GM23338 (cell line): ENCODE results near the gene MRPL52. TPM values are rescaled to one million over a fixed set of nuclear protein-coding genes. Genes with fewer than 3 reads are reported as not detected.

Source experiments
- ATAC-seq: fragments of 200-7000 bp; cut with Tn5 transposase; 3 replicates; pipeline ENCODE4 v1.9.1; 2020
- DNase-seq: peaks from one replicate; pipeline ENCODE4 v3.0.0-alpha.2; 2015; ENCODE audit warnings: low spot score
- H2AFZ ChIP-seq: fragments of 200-600 bp; sonication (generic); 2 replicates; pipeline ENCODE4 v1.8.0; 2016; ENCODE audit warnings: antibody characterized with exemption, mild to moderate bottlenecking, moderate library complexity
- H3F3A ChIP-seq: fragments of 200-600 bp; sonication (generic); replicated peaks from 2 replicates; pipeline ENCODE4 v1.8.0; 2017; ENCODE audit warnings: antibody characterized with exemption, mixed run types, low read depth
- H3K27ac ChIP-seq: fragments of 200-600 bp; sonication (generic); 2 replicates; pipeline ENCODE4 v1.6.1; 2016; ENCODE audit warnings: low read depth
- H3K27me3 ChIP-seq: fragments of 200-600 bp; sonication (generic); 2 replicates; pipeline ENCODE4 v1.8.0; 2016; ENCODE audit warnings: mild to moderate bottlenecking, mixed run types, moderate library complexity; ENCODE audit not compliant: insufficient read depth
- H3K36me3 ChIP-seq: fragments of 200-600 bp; sonication (generic); 2 replicates; pipeline ENCODE4 v1.8.0; 2016; ENCODE audit warnings: mild to moderate bottlenecking; ENCODE audit not compliant: insufficient read depth
- H3K4me1 ChIP-seq: fragments of 200-600 bp; sonication (generic); 2 replicates; pipeline ENCODE4 v1.8.0; 2016; ENCODE audit warnings: mild to moderate bottlenecking, moderate library complexity; ENCODE audit not compliant: insufficient read depth
- H3K4me2 ChIP-seq: fragments of 200-600 bp; sonication (generic); 2 replicates; pipeline ENCODE4 v1.7.1; 2017; ENCODE audit warnings: mixed run types
- H3K4me3 ChIP-seq: fragments of 200-600 bp; sonication (generic); 2 replicates; pipeline ENCODE4 v1.6.1; 2016; ENCODE audit warnings: mixed run types
- H3K79me2 ChIP-seq: fragments of 200-600 bp; sonication (generic); replicated peaks from 2 replicates; pipeline ENCODE4 v1.8.0; 2017; ENCODE audit warnings: mild to moderate bottlenecking; ENCODE audit not compliant: insufficient read depth
- H3K9me2 ChIP-seq: fragments of 200-600 bp; sonication (generic); 2 replicates; pipeline ENCODE4 v1.8.0; 2017; ENCODE audit not compliant: insufficient read depth
- H4K20me1 ChIP-seq: fragments of 200-600 bp; sonication (generic); replicated peaks from 2 replicates; pipeline ENCODE4 v1.8.0; 2017; ENCODE audit warnings: mild to moderate bottlenecking; ENCODE audit not compliant: insufficient read depth
- H3K27ac Mint-ChIP-seq: 2 replicates; pipeline ENCODE4 v1.8.0; 2020; ENCODE audit warnings: inconsistent platforms, mild to moderate bottlenecking, moderate library complexity, mixed read lengths
- H3K27me3 Mint-ChIP-seq: 3 replicates; pipeline ENCODE4 v1.8.0; 2022; ENCODE audit warnings: low read depth, mild to moderate bottlenecking, moderate library complexity, mixed read lengths, inconsistent platforms; ENCODE audit not compliant: insufficient read depth, poor library complexity
- H3K36me3 Mint-ChIP-seq: 3 replicates; pipeline ENCODE4 v1.8.0; 2021; ENCODE audit warnings: low read depth, mild to moderate bottlenecking, inconsistent platforms, moderate library complexity, mixed read lengths
- H3K4me1 Mint-ChIP-seq: 3 replicates; pipeline ENCODE4 v1.8.0; 2020; ENCODE audit warnings: mild to moderate bottlenecking, inconsistent platforms, mixed read lengths
- H3K4me3 Mint-ChIP-seq: 3 replicates; pipeline ENCODE4 v1.8.0; 2021; ENCODE audit warnings: moderate library complexity, mild to moderate bottlenecking, inconsistent platforms, mixed read lengths
- H3K9me3 Mint-ChIP-seq: 3 replicates; pipeline ENCODE4 v1.8.0; 2020; ENCODE audit warnings: moderate library complexity, mild to moderate bottlenecking, inconsistent platforms, mixed read lengths
- EZH2phosphoT487 ChIP-seq: fragments of 200-600 bp; sonication (generic); IDR thresholded peaks from one replicate; pipeline ENCODE4 v1.8.1; 2018; ENCODE audit warnings: antibody characterized with exemption; ENCODE audit not compliant: unreplicated experiment
- JUNB ChIP-seq: IDR thresholded peaks from one replicate; pipeline ENCODE4 v1.6.1; 2016; ENCODE audit warnings: antibody characterized with exemption; ENCODE audit not compliant: unreplicated experiment
- NANOG ChIP-seq: IDR thresholded peaks from 2 replicates; pipeline ENCODE4 v1.6.1; 2016; ENCODE audit warnings: antibody characterized with exemption, borderline replicate concordance
- POLR2AphosphoS5 ChIP-seq: IDR thresholded peaks from 2 replicates; pipeline ENCODE4 v1.6.1; 2016; ENCODE audit warnings: antibody characterized with exemption, low read depth
- REST ChIP-seq: IDR thresholded peaks from one replicate; pipeline ENCODE4 v1.6.1; 2018; ENCODE audit warnings: antibody characterized with exemption; ENCODE audit not compliant: unreplicated experiment
- STAT1 ChIP-seq: IDR thresholded peaks from one replicate; pipeline ENCODE4 v1.6.1; 2016; ENCODE audit warnings: antibody characterized with exemption; ENCODE audit not compliant: unreplicated experiment
- ZNF114 ChIP-seq: fragments of 250-450 bp; sonication (Bioruptor Pico); IDR thresholded peaks from 2 replicates; pipeline ENCODE4 v1.5.0; 2020; ENCODE audit warnings: mild to moderate bottlenecking, moderate library complexity
- ZNF331 ChIP-seq: fragments of 250-450 bp; sonication (Bioruptor Pico); IDR thresholded peaks from 2 replicates; pipeline ENCODE4 v1.5.0; 2020; ENCODE audit warnings: low read depth, mild to moderate bottlenecking, moderate library complexity
- ZNF462 ChIP-seq: fragments of 250-450 bp; sonication (Bioruptor Pico); IDR thresholded peaks from 2 replicates; pipeline ENCODE4 v1.5.0; 2020; ENCODE audit warnings: mild to moderate bottlenecking, moderate library complexity
- polyA plus RNA-seq: library from polyadenylated mRNA; unstranded; fragments of >200 nt; fragmentation: Nextera tagmentation; extraction: Ambion mirVana; gene quantifications from 2 replicates; pipeline ENCODE4 v1.2.1, GENCODE V29; 2016
- total RNA-seq: library from RNA; depleted of rRNA; stranded (reverse); fragments of >200 nt; shearing (Covaris generic); gene quantifications from 2 replicates; pipeline ENCODE4 v1.2.3, GENCODE V29; 2014

The MRPL52 gene
- total and polyA plus RNA-seq, 2 experiments from 2014 or later = 131 to 617 TPM

DNA sequence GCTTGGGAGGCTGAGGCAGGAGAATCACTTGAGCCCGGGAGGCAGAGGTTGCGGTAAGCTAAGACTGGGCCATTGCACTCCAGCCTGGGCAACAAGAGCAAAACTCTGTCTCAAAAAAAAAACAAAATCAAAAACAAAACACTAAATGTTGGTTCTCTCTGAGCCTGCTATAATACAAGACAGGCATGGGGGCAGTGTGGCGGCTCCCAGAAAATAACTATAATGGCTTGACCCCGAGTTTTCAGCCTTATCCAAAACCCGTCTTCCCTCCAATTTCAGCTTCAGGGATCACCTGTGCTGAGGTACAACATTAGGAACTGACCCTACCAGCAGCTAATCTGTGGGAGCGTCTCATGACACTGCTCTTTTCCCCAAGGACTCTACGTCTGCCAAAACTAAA lies 15.3 kb upstream of the MRPL52 start (continued):
- TF ChIP-seq ZNF462 (CRISPR knock-in tag) (no peak), EZH2phosphoT487 (no peak), POLR2AphosphoS5 (no peak), STAT1 (no peak), JUNB (no peak), ZNF331 (CRISPR knock-in tag) (no peak)

DNA sequence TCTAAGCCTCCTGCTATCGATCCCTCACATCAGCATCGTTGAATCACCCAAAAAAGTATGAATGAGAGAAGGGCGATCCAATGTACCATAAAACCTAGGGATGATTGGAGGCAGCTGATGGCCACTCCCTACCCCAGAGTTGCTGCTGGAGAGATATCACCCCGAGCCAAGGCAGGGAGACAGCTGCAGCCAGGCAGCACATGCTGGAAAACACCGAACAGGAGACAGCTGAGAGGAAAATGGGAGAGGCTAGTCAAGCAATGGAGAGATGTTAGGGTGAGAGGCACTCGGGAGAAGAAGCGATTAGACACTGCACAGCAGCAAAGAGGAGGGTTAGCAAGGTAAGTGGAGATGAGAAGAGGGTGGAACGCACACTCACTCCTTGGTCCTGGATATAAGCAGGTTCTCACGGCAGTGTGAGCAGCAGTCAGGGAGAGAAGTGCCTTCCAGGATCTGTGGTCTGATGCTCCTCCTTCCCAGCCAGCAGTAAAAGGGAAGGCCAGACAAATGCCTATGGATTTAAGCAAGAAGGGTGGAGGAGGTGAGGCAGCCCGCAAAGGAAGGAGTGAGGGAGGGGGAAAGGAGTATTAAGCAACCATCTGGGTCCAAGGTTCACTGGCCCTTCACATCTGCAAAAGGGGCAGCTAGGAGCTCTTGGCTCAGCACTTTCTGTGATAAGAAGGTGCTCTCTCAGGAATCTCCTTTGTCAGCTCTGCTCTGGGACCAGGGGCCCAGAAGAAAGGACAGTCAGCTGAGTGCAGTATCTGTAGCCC lies 14.6 kb upstream of the MRPL52 start, which contains the start of gene SLC7A7:
TSS of gene SLC7A7 (minus strand) at position 495 of the 773 bp plus-strand sequence. CDS start 2,037 bp downstream, outside the sequence.
- peak within 1 kb of the TSS; percentile 20; the same call in 2 of the 3 replicates for H3K4me3 Mint-ChIP-seq

More for the DNA sequence above, 14.6 kb upstream of the MRPL52 start, which contains the start of gene SLC7A7:
- H3K9me2 ChIP-seq = no peaks in the 10 kb centered on the region
- peaks cover 37% of the 10 kb centered on the region for H3K4me1 ChIP-seq
- H3K27me3 Mint-ChIP-seq = peaks cover 17% of the 10 kb centered on the region
- H3K27ac ChIP-seq = 0 out of 2 replicates have a peak within 1 kb of the TSS, but pooled peaks have one; percentile 78
- no peak for TF ChIP-seq JUNB
- TF ChIP-seq EZH2phosphoT487 = no peak
- no peak for TF ChIP-seq ZNF331 (CRISPR knock-in tag)
- no peak for TF ChIP-seq REST
- TF ChIP-seq ZNF114 (CRISPR knock-in tag) = no peak
- TF ChIP-seq NANOG = no peak
- no peak within 1 kb of the TSS for H3K27ac Mint-ChIP-seq
- H3K4me1 Mint-ChIP-seq = peaks cover 45% of the 10 kb centered on the region
- H3F3A ChIP-seq = 0 out of 2 replicates have a peak, but pooled peaks cover 3% of the 10 kb centered on the region
- no peaks in the 10 kb centered on the region for H3K27me3 ChIP-seq
- 0 out of 2 replicates have a peak within 1 kb of the TSS, but pooled peaks have one; percentile 4 for H3K4me3 ChIP-seq
- ATAC-seq = peak; percentile 12; the same call in 2 of the 3 replicates
- DNase-seq = peak; percentile 15
- H4K20me1 ChIP-seq = no peaks in the 10 kb centered on the region
- H3K4me2 ChIP-seq = peak within 1 kb of the TSS; percentile 60
- H3K36me3 Mint-ChIP-seq = no peaks in the 10 kb centered on the region
- no peaks in the 10 kb centered on the region for H3K36me3 ChIP-seq
- H2AFZ ChIP-seq = peak within 1 kb of the TSS; percentile 91
- no peaks in the 10 kb centered on the region for H3K79me2 ChIP-seq
- no peaks in the 10 kb centered on the region for H3K9me3 Mint-ChIP-seq
